IMR-90 (cell line): ENCODE results near the gene FAM131B. TPM values are rescaled to one million over a fixed set of nuclear protein-coding genes. Genes with fewer than 3 reads are reported as not detected.
A peak's percentile ranks its signal among the peaks of the same experiment; 100 is the strongest.

Experiments
- ATAC-seq: fragments of 200-7000 bp; cut with Tn5 transposase; 2 replicates; pipeline ENCODE4 v1.9.1; 2020; ENCODE audit warnings: low read depth, mild to moderate bottlenecking, moderate library complexity
- BruUV-seq: library from RNA; stranded (reverse); fragments of 400-500 nt; replicated peaks from 2 replicates; lab custom pipeline; 2021; lab: Mats Ljungman, UMichigan
- CTCF ChIA-PET: fragments of 300-600 bp; formaldehyde crosslinking; extraction: SDS; loops from one replicate; lab custom pipeline; 2021; ENCODE audit warnings: antibody characterized with exemption; lab: Yijun Ruan, JAX
- POLR2A ChIA-PET: fragments of 300-600 bp; sonication (Branson Sonifier 250); formaldehyde crosslinking; loops from one replicate; lab custom pipeline; 2022; ENCODE audit warnings: antibody characterized with exemption; ENCODE audit not compliant: unreplicated experiment; lab: Charles Lee
- DNase-seq: peaks from one replicate; pipeline ENCODE4 v3.0.0; 2013
- H2AFZ ChIP-seq: replicated peaks from 2 replicates; pipeline ENCODE3; 2013; ENCODE audit warnings: low read length, mild to moderate bottlenecking; ENCODE audit not compliant: poor library complexity
- H2AK5ac ChIP-seq: 2 replicates; pipeline ENCODE4 v1.6.1; 2013; ENCODE audit warnings: low read depth, low read length, inconsistent platforms
- H2AK9ac ChIP-seq: replicated peaks from 2 replicates; pipeline ENCODE3; 2013; ENCODE audit warnings: mild to moderate bottlenecking, low read depth, low read length, moderate library complexity; ENCODE audit not compliant: poor library complexity
- H2BK120ac ChIP-seq: 2 replicates; pipeline ENCODE4 v1.6.1; 2013; ENCODE audit warnings: low read depth, low read length, inconsistent platforms
- H2BK15ac ChIP-seq: 3 replicates; pipeline ENCODE4 v1.6.1; 2013; ENCODE audit warnings: low read depth, low read length, inconsistent platforms
- H2BK20ac ChIP-seq: 2 replicates; pipeline ENCODE4 v1.6.1; 2013; ENCODE audit warnings: low read depth, mild to moderate bottlenecking, inconsistent platforms, low read length, moderate library complexity
- H2BK5ac ChIP-seq: 2 replicates; pipeline ENCODE4 v1.6.1; 2013; ENCODE audit warnings: mild to moderate bottlenecking, low read depth, low read length, inconsistent platforms; ENCODE audit not compliant: poor library complexity, severe bottlenecking
- H3K14ac ChIP-seq: replicated peaks from 2 replicates; pipeline ENCODE4 v1.6.1; 2013; ENCODE audit warnings: low read depth, low read length, inconsistent platforms
- H3K18ac ChIP-seq: 2 replicates; pipeline ENCODE4 v1.6.1; 2013; ENCODE audit warnings: low read depth, low read length, control low read depth
- H3K23ac ChIP-seq: 2 replicates; pipeline ENCODE4 v1.6.1; 2013; ENCODE audit warnings: low read depth, low read length, inconsistent platforms
- H3K27ac ChIP-seq: 2 replicates; pipeline ENCODE4 v1.5.1; 2013; ENCODE audit warnings: mild to moderate bottlenecking, control low read depth, low read length; ENCODE audit not compliant: insufficient read depth
- H3K27me3 ChIP-seq: 2 replicates; pipeline ENCODE4 v1.6.1; 2013; ENCODE audit warnings: low read length; ENCODE audit not compliant: control insufficient read depth, insufficient read depth
- H3K36me3 ChIP-seq: 2 replicates; pipeline ENCODE4 v1.6.1; 2013; ENCODE audit warnings: low read length, mixed read lengths; ENCODE audit not compliant: control insufficient read depth, insufficient read depth
- H3K4ac ChIP-seq: 2 replicates; pipeline ENCODE4 v1.6.1; 2013; ENCODE audit warnings: low read depth, low read length, inconsistent platforms
- H3K4me1 ChIP-seq: 2 replicates; pipeline ENCODE4 v1.6.1; 2013; ENCODE audit warnings: low read length, mixed read lengths; ENCODE audit not compliant: control insufficient read depth, insufficient read depth
- H3K4me2 ChIP-seq: 2 replicates; pipeline ENCODE4 v1.6.1; 2013; ENCODE audit warnings: low read depth, mild to moderate bottlenecking, control low read depth, low read length, moderate library complexity
- H3K4me3 ChIP-seq: 2 replicates; pipeline ENCODE4 v1.5.1; 2013; ENCODE audit warnings: low read depth, mild to moderate bottlenecking, control low read depth, low read length, moderate library complexity; ENCODE audit not compliant: insufficient read depth
- H3K56ac ChIP-seq: 2 replicates; pipeline ENCODE4 v1.6.1; 2013; ENCODE audit warnings: low read length, inconsistent platforms; ENCODE audit not compliant: insufficient read depth; ENCODE audit errors: extremely low read depth
- H3K79me1 ChIP-seq, 2 experiments: 2 replicates each; pipeline ENCODE4 v1.6.1; 2013; ENCODE audit warnings: low read length in 2 of 2, inconsistent platforms in 1 of 2, low read depth in 1 of 2
- H3K9ac ChIP-seq: 2 replicates; pipeline ENCODE4 v1.6.1; 2013; ENCODE audit warnings: low read depth, low read length, control low read depth
- H3K9me1 ChIP-seq: 2 replicates; pipeline ENCODE4 v1.6.1; 2013; ENCODE audit warnings: low read length, inconsistent platforms; ENCODE audit not compliant: insufficient read depth
- H3K9me3 ChIP-seq: 2 replicates; pipeline ENCODE4 v1.6.1; 2013; ENCODE audit warnings: low read length; ENCODE audit not compliant: control insufficient read depth, insufficient read depth
- H4K20me1 ChIP-seq: 2 replicates; pipeline ENCODE4 v1.6.1; 2013; ENCODE audit warnings: low read length, inconsistent platforms; ENCODE audit not compliant: insufficient read depth
- H4K5ac ChIP-seq: 2 replicates; pipeline ENCODE4 v1.6.1; 2013; ENCODE audit warnings: mild to moderate bottlenecking, low read depth, low read length, control low read depth
- H4K8ac ChIP-seq, 2 experiments: 2 replicates each; pipeline ENCODE4 v1.6.1; 2013; ENCODE audit warnings: low read depth in 2 of 2, low read length in 2 of 2, control low read depth in 1 of 2, inconsistent platforms in 1 of 2
- H4K91ac ChIP-seq: 2 replicates; pipeline ENCODE4 v1.6.1; 2013; ENCODE audit warnings: low read depth, low read length, inconsistent platforms; ENCODE audit not compliant: insufficient read depth
- FOS ChIP-seq: fragments of 150-350 bp; IDR thresholded peaks from 2 replicates; pipeline ENCODE4 v1.6.1; 2016; ENCODE audit warnings: low read depth, low read length
- POLR2A ChIP-seq: IDR thresholded peaks from 2 replicates; pipeline ENCODE4 v1.6.1; 2012; ENCODE audit warnings: mild to moderate bottlenecking, low read depth, low read length
- WGBS, 2 experiments: methylation state at CpG; one replicate each; pipeline versions ENCODE4 v1.1.5 to v1.1.7; 2013; ENCODE audit warnings: missing lambda C conversion rate in 2 of 2; ENCODE audit not compliant: insufficient read length in 1 of 2; ENCODE audit errors: extremely low coverage in 2 of 2; 5-methylcytosine and 5-hydroxymethylcytosine counted together
- dilution Hi-C: fragments of 300-500 bp; cut with HindIII; formaldehyde crosslinking; loops from one replicate; pipeline ENCODE4 v1.14.3; 2018; ENCODE audit warnings: low sequenced_read_pairs; ENCODE audit not compliant: unreplicated experiment
- in situ Hi-C: fragments of 300-500 bp; cut with MboI; formaldehyde crosslinking; loops from 3 replicates; pipeline ENCODE4 v1.14.3; 2019; ENCODE audit warnings: low sequenced_read_pairs, inconsistent platforms, mixed read lengths
- intact Hi-C: fragments of 100-400 bp; cut with micrococcal nuclease; formaldehyde crosslinking; loops from 2 replicates; pipeline ENCODE4 v1.10.0; 2022
- polyA plus RNA-seq, 3 experiments: library from polyadenylated mRNA; depleted of rRNA; stranded (reverse); fragments of >200 nt; gene quantifications; 2 replicates each; pipeline ENCODE4 v1.2.3, GENCODE V29; 2012; ENCODE audit warnings: low replicate concordance in 1 of 3
- total RNA-seq: library from RNA; depleted of rRNA; stranded (reverse); fragments of >200 nt; gene quantifications from 2 replicates; pipeline ENCODE4 v1.2.3, GENCODE V29; 2012

Gene FAM131B
- total and polyA plus RNA-seq, 2 of the 4 experiments (the other 2 are of a cell fraction): 3.4 to 4.3 TPM

DNA sequence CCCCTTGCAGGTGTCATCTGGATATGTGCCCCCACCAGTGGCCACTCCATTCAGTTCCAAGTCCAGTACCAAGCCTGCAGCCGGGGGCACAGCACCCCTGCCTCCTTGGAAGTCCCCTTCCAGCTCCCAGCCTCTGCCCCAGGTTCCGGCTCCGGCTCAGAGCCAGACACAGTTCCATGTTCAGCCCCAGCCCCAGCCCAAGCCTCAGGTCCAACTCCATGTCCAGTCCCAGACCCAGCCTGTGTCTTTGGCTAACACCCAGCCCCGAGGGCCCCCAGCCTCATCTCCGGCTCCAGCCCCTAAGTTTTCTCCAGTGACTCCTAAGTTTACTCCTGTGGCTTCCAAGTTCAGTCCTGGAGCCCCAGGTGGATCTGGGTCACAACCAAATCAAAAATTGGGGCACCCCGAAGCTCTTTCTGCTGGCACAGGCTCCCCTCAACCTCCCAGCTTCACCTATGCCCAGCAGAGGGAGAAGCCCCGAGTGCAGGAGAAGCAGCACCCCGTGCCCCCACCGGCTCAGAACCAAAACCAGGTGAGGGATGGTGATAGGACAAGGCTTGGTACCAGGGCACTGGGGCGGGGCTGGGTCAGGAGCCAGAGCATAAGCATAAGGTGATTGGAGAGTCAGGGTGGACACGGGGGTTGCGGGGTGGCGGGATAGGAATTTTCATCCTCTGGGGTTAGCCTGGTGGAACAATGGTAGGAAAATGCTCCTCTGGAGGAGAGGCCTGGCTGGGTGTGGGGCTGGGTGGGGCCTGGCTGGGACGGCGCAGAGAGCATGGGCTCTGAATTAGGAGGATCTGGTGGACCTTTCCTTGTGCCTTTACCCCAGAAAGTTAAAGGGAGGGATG is 20.5 kb upstream of the FAM131B start:
- Histone ChIP-seq H4K91ac (no peak overlapping the region), H3K9ac (peak overlapping the region; percentile 97), H3K36me3 (peaks cover 54% of the 10 kb centered on the region), H2BK5ac (peak overlapping the region; percentile 22), H3K18ac (peak overlapping the region; percentile 34; the same call in 1 of the 2 replicates), H4K5ac (no peak overlapping the region; the same call in 1 of the 2 replicates), H3K56ac (peak overlapping the region; percentile 93; the same call in 1 of the 2 replicates), H3K27me3 (no peaks in the 10 kb centered on the region), H2AK9ac (peak overlapping the region; percentile 4), H2BK20ac (no peak overlapping the region), H2BK120ac (no peak overlapping the region), H3K4me2 (peak overlapping the region; percentile 93), H2BK15ac (no peak overlapping the region), H3K4me1 (peaks cover 33% of the 10 kb centered on the region), H4K20me1 (peaks cover 62% of the 10 kb centered on the region), H3K4me3 (peak overlapping the region; percentile 68), H2AFZ (peak overlapping the region; percentile 8), H4K8ac (peak overlapping the region in 1 of 2 experiments; percentile 65; a peak in 2 of 4 replicates), H3K9me1 (peaks cover 28% of the 10 kb centered on the region), H2AK5ac (peak overlapping the region; percentile 54), H3K14ac (peak overlapping the region; percentile 97), H3K23ac (peak overlapping the region; percentile 96), H3K27ac (peak overlapping the region; percentile 100), H3K4ac (peak overlapping the region; percentile 90), H3K79me1 (peaks cover 16 to 63% of the 10 kb centered on the region in 2 experiments), H3K9me3 (no peaks in the 10 kb centered on the region)
- ATAC-seq (no peak), DNase-seq (no peak)
- WGBS, 2 experiments: 79% methylated on average over 9 of the region's 15 CpGs; no CpG with 5 or more reads in 1 of the 2 experiments
- TSS peak; percentile 89 for BruUV-seq
- in situ Hi-C loops (no loop called here), intact Hi-C loops (loop anchor here (5.0 kb wide), 2 partner anchors 141 to 821 kb away; no protein-coding TSS in a partner anchor), dilution Hi-C loops (no loop called here)
- CTCF ChIA-PET: no interaction called here
- TF ChIP-seq FOS (no peak), POLR2A (0 out of 2 replicates have a peak, but pooled peaks have one; percentile 14)
- POLR2A ChIA-PET: no interaction called here
